Kidney (tissue), 14 donors: ENCODE data around the gene SELENOH. TPM values are rescaled to one million over a fixed set of nuclear protein-coding genes. Genes with fewer than 3 reads are reported as not detected.
A peak's percentile ranks its signal among the peaks of the same experiment; 100 is the strongest.

ENCODE experiments used
- DNase-seq, 5 donors: peaks; one replicate each; pipeline ENCODE4 v3.0.0-alpha.2; 2013 to 2020
- FAIRE-seq: peaks from 2 replicates; lab custom pipeline; 2012; peaks lifted over from hg19 to GRCh38; lab: Jason Lieb, UNC
- H3K27ac ChIP-seq, 2 donors: one replicate each; pipeline ENCODE4 v1.7.0; 2013; ENCODE audit warnings: low read depth in 2 of 2, low read length in 2 of 2, inconsistent platforms in 1 of 2
- H3K27me3 ChIP-seq: one replicate; pipeline ENCODE4 v1.7.1; 2013; ENCODE audit warnings: low read length, inconsistent platforms; ENCODE audit not compliant: control insufficient read depth, insufficient read depth
- H3K36me3 ChIP-seq, 3 donors: one replicate each; pipeline versions ENCODE4 v1.7.0 to v1.7.1; 2013; ENCODE audit warnings: low read length in 3 of 3, control low read depth in 1 of 3, inconsistent platforms in 1 of 3; ENCODE audit not compliant: insufficient read depth in 3 of 3, control insufficient read depth in 2 of 3
- H3K4me1 ChIP-seq, 3 donors: one replicate each; pipeline versions ENCODE4 v1.7.0 to v1.7.1; 2013; ENCODE audit warnings: low read length in 3 of 3, inconsistent platforms in 1 of 3, low read depth in 1 of 3; ENCODE audit not compliant: control insufficient read depth in 2 of 3, insufficient read depth in 2 of 3
- H3K4me3 ChIP-seq, 3 donors: one replicate each; pipeline versions ENCODE4 v1.7.0 to v1.8.1; 2013; ENCODE audit warnings: low read length in 3 of 3, control low read depth in 1 of 3, inconsistent platforms in 1 of 3
- H3K9ac ChIP-seq, 3 donors: one replicate each; pipeline versions ENCODE4 v1.7.0 to v1.7.1; 2013; ENCODE audit warnings: low read length in 3 of 3, control low read depth in 1 of 3, inconsistent platforms in 1 of 3
- H3K9me3 ChIP-seq, 3 donors: one replicate each; pipeline versions ENCODE4 v1.7.0 to v1.7.1; 2013; ENCODE audit warnings: low read length in 3 of 3, control low read depth in 1 of 3, inconsistent platforms in 1 of 3; ENCODE audit not compliant: control insufficient read depth in 2 of 3, insufficient read depth in 1 of 3
- CTCF ChIP-seq: IDR thresholded peaks from 3 replicates; pipeline ENCODE4 v1.5.1; 2012; ENCODE audit warnings: mild to moderate bottlenecking, moderate library complexity, borderline replicate concordance; ENCODE audit not compliant: insufficient read depth; ENCODE audit errors: extremely low read depth
- intact Hi-C: fragments of 100-400 bp; cut with DNase I; formaldehyde crosslinking; loops from one replicate; pipeline ENCODE4 v1.11.1; 2022
- polyA plus RNA-seq: library from polyadenylated mRNA; stranded (reverse); fragments of 350-450 nt; fragmentation: Illumina TruSeq; extraction: RNeasy Lipid Tissue Mini Kit (QIAGEN cat#74804); gene quantifications from one replicate; pipeline ENCODE4 v1.2.3, GENCODE V29; 2014; ENCODE audit warnings: low read depth, low replicate concordance; ENCODE audit not compliant: insufficient read depth
- total RNA-seq: library from RNA; stranded (reverse); fragmentation: NEBNext Ultra II Directional; extraction: Animal tissue kit (Norgen Biotek cat#: 25700); gene quantifications from one replicate; pipeline ENCODE4 v1.2.1, GENCODE V29; 2021
- donor health status: control.
- donor health status: control.
- donor health status: control.
- donor health status: control.
- donor health status: control.
- donor health status: DM: yes; HTN: yes; CAD: no.
- donor health status: Normal renal cell carcinoma (clear cell type).

Gene SELENOH
- total and polyA plus RNA-seq, 2 donors from 2014 or later: 115 to 159 TPM

DNA sequence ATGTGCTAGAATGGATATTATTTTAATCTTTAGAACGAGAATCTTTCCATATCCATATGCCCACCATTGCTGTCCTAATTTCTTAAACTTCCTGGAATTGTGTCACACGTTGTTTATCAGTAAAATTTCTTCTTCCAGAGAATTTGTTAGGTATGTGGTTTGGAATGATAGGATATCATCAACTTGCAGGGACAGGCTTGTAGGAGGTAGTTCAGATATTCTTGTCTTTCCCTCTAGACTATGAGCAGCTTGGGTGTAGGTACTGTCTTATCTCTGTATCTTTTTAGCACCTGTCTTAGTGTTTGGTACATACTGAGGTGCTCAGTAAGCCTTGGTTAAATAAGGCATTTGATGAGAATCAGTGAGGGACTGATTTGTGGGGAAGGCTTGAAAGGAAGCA lies 23.7 kb downstream of the SELENOH start:
- H3K27me3 ChIP-seq: no peaks in the 10 kb centered on the region
- FAIRE-seq (no peak), DNase-seq (no peak)
- intact Hi-C loops: no loop called here
- H3K4me1 ChIP-seq: peaks cover 4 to 21% (median 12%) of the 10 kb centered on the region in 3 donors
- H3K36me3 ChIP-seq: no peaks in the 10 kb centered on the region
- H3K4me3 ChIP-seq: peak overlapping the region; percentile 31 to 99 (median 88)
- H3K9ac ChIP-seq: peak overlapping the region; percentile 13 to 100 (median 99)
- TF ChIP-seq CTCF: no peak
- H3K9me3 ChIP-seq: no peaks in the 10 kb centered on the region
- H3K27ac ChIP-seq: peak overlapping the region; percentile 56 to 69

DNA sequence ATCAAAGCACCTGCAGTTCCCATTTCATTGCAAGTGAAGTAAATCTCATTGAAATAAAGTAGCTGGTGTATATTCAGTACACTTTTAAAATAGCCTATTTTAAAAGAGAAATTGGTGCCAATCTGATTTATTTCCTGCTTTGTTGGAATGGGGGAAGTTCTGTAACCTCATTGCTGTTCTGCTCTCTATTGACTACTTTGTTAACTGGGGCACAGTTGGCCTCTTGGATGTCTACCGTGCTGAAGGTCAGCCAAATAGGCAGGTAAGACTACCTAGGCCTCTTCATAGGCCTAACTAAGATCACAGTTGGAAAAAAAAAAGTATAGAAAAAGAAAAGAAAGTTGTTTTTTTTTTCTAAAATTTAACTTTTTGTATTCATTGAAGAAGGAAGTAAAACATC lies 29.5 kb downstream of the SELENOH start:
- intact Hi-C loops: no loop called here
- H3K4me1 ChIP-seq: peaks cover 2 to 38% (median 21%) of the 10 kb centered on the region in 3 donors
- no peak for FAIRE-seq
- H3K9me3 ChIP-seq: no peaks in the 10 kb centered on the region
- H3K36me3 ChIP-seq: no peaks in the 10 kb centered on the region
- DNase-seq: no peak
- H3K27me3 ChIP-seq: no peaks in the 10 kb centered on the region
- no peak overlapping the region for H3K4me3 ChIP-seq
- no peak overlapping the region for H3K27ac ChIP-seq
- no peak overlapping the region for H3K9ac ChIP-seq
- no peak for TF ChIP-seq CTCF

DNA sequence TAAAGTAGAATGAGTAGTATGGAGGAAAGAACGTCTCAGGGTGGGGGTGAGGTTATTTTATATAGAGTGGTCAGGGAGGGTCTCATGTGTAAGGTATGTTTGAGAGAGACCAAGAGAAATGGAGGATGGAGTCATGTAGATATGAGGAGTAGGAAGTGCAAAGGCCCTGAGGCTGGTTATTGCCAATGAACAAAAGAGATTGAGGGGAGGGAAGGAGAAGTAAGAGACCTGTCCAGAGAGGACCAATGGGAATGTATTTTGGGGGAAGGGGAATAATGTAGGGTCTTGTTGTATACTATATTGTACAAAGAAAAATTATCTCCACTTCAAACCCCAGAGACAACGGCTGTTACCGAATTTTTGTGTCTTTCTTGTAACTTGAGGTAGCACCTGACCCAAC lies 30.1 kb downstream of the SELENOH start:
- no peak overlapping the region for H3K9ac ChIP-seq
- no peak for DNase-seq
- TF ChIP-seq CTCF: no peak
- H3K9me3 ChIP-seq: no peaks in the 10 kb centered on the region
- H3K4me3 ChIP-seq: no peak overlapping the region
- H3K4me1 ChIP-seq: peaks cover 8 to 40% (median 26%) of the 10 kb centered on the region in 3 donors
- H3K27ac ChIP-seq: no peak overlapping the region
- intact Hi-C loops: no loop called here
- no peak for FAIRE-seq
- no peaks in the 10 kb centered on the region for H3K36me3 ChIP-seq
- H3K27me3 ChIP-seq: no peaks in the 10 kb centered on the region

DNA sequence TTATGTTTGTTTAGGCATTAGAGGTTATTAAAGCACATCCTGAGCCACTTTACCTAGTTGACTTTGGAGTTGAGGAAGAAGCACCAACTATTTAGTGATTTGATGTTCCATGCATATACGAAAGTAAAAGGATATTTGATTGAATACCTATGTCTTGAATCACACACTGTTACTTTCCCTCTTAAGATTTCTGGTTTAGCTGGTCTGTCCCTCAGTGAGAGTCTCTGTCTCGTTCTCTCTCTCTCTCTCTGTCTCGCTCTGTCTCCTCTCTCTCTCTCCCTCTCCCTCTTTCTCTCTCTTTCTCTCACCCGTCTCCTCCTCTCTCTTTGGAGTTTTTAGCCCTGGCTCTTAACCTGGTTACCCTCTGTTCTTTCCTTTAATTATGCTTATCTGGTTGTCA lies 31.3 kb downstream of the SELENOH start:
- no peak overlapping the region for H3K4me3 ChIP-seq
- no peaks in the 10 kb centered on the region for H3K27me3 ChIP-seq
- no peaks in the 10 kb centered on the region for H3K9me3 ChIP-seq
- H3K27ac ChIP-seq: peak overlapping the region in 1 of 2 donors; percentile 10
- intact Hi-C loops: no loop called here
- TF ChIP-seq CTCF: no peak
- FAIRE-seq (no peak), DNase-seq (no peak)
- H3K36me3 ChIP-seq: no peaks in the 10 kb centered on the region
- peaks cover 17 to 45% (median 35%) of the 10 kb centered on the region in 3 donors for H3K4me1 ChIP-seq
- H3K9ac ChIP-seq: no peak overlapping the region
